Measurements from ENCODE around the gene SERINC5.
A peak's percentile ranks its signal among the peaks of the same experiment; 100 is the strongest.
"Not testable (repeated sequence)": the region's sequence is repeated elsewhere in the genome, so short reads cannot be mapped to it uniquely, and the experiment has no call there.

SERINC5 gene

DNA sequence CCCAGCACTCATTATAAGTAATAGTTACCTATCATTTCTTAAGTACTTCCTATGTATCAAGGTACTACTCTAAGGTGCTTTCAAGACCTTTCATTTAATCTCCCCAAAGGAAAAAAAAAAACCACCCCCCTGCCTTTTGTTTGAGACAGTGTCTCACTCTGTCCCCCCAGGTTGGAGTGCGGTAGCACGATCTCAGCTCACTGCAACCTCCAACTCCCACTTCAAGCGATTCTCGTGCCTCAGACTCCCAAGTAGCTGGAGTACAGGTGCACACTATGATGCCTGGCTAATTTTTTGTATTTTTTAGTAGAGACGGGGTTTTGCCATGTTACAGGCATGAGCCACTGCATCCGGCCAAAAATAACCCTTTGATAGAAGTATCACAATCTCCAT, 29.9 kb downstream of the SERINC5 start:
- no peak for DNase-seq

DNA sequence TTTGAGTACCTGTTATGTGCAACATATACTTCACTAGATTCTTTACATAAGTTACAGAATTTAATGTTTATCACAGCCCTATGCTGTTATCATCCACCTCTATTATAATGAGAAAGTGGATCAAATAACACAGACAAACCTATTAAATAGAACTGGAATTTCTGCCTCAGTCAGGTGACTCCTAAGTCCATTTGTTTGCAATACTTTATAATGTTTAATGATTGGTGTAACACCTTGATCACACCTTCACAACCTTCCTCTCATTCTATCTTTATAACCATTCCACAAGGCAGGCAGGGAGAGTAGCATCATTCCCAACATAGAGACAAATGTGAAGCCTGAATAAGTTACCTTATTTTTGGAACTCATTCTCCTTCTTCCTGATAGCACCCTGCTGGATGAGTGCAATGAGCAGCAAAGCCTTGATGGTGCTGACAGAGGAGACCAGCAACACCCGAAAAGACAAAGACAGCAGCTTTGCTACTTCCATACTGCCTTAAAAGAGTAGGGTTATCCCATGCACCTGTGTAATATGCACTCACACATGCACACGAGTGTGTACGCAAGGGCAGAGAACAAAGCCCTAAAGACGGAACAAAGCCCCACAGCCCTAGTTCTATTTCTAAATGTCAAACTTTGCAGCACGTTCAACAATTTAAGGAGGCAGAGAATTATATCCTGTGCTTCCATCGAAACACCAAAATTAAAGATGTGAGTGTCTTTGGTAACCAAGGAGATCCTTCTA, 30.5 kb downstream of the SERINC5 start:
- DNase-seq: no peak

DNA sequence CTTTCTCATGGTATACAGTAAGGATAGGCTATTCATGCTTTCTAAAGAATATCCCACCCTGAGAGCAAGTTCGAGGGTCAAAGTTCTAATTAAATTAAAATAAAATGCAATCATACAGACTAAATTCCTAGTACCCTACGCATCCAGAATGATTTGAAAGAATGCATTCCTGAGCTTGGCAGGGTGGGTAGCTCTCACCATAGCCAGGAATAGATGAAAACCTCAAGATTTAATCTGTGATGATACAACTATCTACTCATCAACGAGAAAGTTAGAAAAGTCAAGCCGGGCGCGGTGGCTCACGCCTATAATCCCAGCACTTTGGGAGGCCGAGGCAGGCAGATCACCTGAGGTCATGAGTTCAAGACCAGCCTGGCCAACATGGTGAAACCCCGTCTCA, 32.3 kb downstream of the SERINC5 start:
- DNase-seq: no peak

DNA sequence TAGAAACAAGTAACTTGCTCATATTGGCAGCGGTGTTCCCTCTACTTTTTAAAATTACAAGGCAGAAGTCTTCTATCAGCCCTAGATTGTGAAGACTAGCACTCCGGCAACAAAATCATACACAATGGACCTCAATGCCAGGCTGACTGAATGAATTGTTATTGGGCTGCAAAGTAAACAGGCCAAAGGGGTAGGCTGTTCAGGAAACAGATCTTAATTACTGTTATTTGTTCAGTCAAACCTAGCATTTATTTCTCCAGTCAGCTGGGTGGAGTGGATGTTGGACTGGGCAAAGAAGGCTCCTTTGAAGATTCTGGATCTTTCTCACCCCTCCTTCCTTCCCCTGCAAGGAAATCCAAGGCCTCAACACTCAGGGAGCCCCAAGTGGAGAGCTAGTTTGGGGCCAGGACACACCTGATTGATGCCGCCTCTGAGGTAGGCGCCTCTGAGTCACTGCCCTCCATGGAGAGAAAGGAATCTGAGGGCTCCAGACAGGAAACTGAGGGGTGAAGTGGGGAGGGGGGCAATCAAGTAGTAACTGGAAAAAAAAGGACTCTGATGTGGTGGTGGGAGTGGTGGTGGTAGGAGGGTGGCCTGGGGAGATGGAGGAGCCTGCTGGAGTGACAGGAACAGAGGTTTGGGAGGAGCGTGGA, 35.5 kb downstream of the SERINC5 start:
- peak; percentile 44 to 78 for DNase-seq

DNA sequence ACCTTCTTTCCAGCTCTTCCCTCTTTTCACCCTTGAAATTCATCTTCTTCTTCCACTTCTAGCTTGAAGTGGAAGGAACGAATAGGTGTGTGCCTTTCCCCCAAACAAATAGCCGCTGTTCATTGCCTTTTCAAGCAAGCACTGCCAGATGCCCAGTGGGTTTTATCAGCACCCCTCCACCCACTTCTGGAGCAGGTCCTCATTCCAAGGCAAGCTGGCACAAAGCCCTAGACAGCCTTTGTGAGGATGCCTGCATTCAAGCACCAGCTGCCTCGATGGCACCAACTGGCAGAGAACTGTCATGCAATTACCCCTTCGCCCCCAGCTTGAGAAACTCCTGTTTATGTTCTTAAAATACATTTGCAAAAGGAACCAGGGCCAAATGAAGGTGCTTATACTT, 36.5 kb downstream of the SERINC5 start:
- DNase-seq: peak in 1 of 2 experiments; percentile 23

DNA sequence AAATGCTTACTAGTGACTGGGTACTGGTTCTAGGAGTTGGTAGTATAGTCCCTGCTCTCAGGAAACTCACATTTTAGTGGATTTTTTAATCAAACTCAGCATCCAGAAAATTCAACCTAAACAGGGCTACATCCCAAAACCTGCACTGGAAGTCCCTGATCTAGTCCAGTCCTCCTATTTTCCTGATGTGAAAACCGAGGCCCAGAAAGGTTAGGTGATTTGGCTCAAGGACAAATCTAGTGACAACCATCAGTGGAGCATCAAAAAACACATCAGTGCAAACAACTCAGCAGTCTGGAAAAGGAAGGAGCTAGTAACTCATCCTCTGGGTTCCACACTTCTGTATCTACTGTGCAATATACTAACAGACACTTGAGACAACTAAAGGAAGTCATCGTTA, 38.2 kb downstream of the SERINC5 start:
- no peak for DNase-seq

DNA sequence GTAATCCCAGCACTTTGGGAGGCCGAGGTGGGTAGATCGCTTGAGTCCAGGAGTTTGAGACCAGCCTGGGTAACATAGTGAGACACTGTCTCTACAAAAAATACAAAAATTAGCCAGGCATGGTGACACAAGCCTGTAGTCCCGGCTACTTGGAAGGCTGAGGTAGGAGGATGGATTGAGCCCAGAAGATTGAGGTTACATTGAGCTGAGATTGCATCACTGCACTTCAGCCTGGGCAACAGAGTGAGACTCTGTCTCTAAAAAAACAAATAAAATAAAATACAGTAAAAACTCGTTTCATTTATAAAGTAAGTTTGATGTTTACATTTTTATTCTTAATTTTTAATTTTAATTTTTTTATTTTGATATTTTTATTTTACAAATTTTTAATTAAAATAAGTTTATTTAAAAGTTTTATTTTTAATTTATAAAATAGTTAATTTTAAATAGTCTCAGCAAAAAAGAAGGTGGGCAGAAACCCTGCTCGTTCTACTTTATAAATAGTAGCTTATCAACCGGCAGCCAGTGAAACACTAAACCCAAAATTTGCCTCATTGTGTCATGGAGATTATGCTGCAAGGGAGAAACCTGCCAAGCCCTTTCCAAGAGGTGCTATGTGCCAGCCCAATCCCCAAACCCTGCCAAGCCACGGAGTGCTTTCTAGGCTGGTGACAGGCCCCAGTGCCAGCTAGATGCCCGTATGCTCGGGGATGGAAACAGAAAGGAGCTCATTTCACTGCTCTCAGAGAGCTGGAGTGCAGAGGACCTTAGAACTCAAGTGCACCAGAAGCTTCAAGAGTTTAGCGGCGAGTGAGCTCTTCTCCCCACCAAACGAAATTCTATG, 38.9 kb downstream of the SERINC5 start:
- peak; percentile 62 to 89 for DNase-seq

DNA sequence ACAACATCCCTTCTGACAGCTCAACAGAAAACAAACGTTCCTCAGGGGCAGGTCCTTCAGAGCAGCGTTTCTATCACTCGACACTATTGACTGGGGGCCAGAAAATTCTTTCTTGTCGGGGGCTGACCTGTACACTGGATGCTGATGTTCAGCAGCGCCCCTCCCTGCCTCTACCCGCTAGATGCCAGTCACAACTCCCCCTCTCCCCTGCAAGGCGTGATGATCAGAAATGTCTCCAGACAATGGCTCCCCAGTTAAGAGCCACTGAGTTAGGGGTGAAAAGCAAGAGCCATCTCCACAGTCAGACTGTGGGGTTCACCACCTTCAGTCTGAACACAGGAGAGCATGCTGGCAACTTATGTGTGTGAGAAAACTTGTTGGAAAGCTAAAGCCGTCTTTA, 39.8 kb downstream of the SERINC5 start:
- DNase-seq: no peak

DNA sequence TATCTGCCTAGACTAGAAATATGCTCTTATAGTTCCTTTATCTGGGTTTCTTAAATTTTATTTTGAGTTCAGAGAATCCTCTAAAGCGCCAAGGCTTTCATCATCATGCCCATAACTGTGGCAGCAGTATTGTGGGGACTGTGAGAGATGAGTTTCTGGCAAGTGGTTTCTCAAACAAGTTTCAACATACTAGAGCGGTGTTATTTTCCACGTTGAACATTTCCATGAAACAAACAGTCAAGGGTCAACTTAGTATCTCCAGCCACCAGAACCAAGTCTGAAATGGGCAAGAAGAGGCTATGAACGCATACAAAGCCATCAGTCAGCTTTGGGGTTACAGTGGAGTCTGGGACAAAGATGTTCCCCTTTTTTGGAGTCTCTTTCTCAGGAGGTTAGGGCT, 40.3 kb downstream of the SERINC5 start:
- DNase-seq: no peak

DNA sequence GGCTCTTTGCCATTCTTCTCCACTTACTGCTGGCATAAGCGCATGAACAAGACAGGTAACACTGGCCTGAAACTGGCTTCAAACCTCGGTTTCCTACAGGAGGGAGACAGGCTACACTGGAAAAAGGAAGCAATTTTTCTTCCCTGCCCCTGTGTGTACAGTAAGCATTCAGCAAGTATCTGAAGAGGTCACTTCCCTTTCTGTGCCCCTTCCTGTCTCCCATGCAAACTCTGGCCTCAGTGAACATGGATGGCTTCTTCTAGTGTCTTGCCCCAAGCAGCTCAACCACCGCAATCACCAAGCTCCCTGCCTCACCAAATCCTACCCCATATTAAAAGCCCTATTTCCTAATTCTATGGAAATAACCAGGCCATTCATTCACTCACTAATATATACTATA, 42.4 kb downstream of the SERINC5 start:
- no peak for DNase-seq

DNA sequence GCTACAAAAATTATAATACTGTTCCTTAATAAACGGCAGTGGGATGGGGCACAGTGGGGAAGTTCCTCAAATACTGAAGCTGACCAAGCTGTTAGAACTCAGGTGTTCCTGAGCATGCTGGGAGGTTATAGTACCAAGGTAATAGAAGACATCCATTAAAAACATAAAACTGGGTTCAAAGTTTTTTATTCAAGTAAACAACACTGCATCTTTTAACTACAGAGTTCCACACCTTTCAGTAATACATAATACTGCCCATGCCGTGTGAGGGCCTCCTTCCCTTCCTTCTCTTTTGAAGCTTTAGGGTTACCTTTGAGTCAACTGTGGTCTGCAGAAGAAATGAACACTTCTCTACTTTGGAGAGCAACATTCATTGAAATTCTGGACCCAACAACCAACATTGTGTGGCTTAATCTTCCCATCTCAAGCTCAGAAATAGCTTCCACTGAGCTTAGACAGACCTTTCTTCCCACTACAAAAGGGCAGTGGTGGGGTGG, 43.6 kb downstream of the SERINC5 start:
- DNase-seq: no peak

DNA sequence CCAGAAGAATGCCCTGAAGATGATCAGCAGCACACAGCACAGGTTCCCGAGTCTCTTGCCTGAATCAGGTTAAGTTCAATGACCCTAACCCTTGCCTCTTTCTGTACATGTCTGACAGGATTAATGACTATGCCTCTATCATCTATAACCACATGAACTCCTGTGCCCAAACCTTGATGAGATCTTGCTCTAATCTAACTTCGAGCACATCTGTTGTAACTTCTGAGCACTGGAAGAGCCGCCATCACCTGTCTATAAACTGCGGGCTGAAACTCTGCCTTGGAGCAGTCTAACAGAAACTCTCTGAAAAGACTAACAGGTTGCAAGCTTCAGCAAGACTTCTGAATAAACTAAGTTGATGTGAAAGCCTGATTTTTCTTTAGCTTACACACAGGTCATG, 44.5 kb downstream of the SERINC5 start:
- no peak for DNase-seq

DNA sequence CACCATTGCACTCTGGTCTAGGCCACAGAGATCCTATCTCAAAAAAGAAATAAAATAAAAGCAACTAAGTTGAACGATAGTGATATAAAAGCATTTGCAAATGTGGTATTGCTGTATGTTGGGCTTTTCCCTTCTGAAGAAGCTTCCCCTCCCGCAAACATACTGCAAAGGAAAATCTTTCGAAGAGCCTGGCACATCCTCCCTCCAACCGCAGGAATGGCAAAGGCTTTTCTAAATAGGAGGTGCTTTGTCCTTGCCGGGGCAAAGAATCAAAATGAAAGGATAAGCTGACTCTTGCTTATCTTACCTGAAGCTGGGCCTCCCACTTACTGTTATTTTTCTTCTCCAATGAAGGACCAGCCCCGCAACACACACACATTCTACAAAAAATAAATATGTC, 45.8 kb downstream of the SERINC5 start:
- no peak for DNase-seq

DNA sequence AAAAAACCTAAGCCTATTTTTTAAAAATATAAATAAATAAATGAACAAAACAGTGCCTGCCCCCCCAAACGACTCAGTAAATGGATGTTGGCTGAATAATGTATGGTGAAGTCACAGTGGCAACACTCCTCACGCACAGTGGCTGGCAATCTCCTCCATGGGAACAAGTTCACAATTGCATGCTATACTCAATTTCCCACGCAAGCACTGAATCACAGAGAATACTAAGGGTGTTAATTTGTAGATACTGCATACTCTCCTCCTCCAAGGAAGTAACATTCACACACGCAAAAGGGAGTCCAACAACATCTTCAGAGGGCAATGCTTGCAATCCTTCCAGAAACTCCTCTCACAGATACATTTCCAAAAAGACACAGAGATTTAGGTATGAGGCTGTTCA, 47.5 kb downstream of the SERINC5 start:
- no peak for DNase-seq

DNA sequence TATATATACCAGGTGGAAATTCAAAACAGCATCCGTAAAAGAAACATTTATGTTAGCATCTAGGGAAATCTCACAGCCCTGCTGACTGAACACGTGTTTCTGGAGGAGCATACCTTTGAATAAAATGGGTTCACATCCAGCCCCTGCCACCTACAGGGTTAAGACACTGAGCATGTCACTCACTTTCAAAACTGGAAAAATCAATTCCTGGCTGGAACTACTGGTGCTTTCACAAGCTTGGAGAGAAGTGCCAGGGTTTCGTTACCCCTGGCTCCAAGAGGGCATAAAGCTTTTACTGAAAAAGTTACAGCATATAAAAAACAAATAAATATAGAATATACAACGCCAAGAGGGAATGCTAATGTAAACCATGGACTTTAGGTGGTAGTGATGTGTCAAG, 48.0 kb downstream of the SERINC5 start:
- DNase-seq: no peak

DNA sequence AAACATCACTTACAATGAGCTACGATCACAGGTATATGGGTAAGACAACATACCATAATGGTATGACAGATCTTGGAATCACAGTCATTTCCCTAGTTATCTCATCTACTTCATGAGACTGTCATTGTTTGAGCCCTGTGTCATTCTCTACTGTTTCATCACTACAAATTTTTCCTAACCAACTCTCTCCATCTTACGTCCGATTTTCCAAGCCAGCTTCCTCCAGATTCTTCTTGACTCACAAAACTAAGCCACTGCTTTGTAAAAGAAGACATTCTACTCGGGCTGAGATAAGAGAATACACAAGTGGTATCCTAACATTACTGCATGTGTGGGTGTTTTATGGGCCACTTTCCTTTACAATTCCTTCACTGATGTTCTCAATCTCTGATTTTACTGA, 49.6 kb downstream of the SERINC5 start:
- no peak for DNase-seq

DNA sequence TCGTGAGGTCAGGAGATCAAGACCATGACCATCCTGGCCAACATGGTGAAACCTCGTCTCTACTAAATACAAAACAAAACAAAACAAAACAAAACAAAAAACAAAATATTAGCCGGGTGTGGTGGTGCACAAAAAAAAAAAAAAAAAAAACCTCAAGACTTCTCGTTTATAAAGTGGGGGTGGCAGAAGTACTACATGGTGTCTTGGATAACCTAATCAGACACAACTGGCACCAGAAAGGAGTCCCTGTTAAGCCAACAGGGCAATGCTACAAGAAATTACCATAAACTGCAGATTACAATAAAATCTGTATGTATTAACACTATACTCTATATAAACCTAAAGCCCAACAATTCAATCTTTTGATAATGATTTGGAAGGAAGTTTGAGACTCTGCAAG, 50.0 kb downstream of the SERINC5 start:
- DNase-seq: no peak

DNA sequence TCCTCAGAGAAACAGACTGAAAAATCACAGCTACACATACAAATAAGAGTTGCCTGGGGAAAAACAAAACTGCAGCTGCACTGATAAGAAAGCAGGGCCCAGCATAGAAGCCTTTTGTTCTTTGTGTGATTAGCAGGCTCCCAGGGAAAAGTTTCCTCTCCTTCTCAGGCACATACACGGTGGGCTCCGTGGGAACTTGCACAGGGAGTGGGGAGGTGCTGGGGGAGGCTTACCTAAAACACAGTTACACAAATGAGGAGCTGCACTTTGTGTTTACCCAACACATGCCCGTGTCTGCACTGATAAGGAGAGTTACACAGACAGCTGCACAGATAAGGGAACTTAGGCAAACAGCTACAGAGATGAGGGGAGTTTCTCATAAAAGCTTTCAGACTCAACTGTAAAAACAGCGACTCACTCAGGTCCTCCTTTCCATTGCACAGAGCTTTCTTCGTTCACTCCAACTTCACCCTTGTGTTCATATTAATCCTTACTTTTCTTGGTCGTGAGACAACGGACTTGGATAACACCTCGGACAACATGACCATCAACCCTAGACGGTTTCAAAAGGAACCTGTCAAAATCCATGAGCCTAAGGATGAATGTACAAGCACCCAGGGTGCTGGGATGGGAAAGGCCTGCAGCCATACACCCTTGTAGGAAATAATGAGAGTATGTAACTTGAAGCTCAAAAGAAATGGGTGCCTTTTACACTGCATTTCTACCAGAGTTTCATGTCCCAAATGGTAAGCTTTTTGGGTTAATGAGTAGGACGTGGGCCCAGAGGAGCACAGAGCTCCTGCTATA, 50.8 kb downstream of the SERINC5 start:
- DNase-seq: no peak

DNA sequence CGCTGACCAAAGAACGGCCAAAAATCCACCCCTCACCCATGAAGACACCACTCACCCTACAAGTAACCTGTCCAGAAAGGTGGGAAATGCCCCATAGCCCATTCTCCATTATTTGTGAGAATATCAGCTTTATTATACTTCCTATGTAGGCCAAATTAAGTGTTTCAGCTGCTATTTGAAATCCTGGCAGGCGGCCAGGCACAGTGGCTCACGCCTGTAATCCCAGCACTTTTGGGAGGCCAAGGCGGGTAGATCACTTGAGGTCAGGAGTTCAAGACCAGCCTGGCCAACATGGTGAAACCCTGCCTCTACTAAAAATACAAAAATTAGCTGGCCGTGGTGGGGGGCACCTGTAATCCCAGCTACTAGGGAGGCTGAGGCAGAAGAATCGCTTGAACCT, 54.1 kb downstream of the SERINC5 start:
- not testable (repeated sequence) for DNase-seq

DNA sequence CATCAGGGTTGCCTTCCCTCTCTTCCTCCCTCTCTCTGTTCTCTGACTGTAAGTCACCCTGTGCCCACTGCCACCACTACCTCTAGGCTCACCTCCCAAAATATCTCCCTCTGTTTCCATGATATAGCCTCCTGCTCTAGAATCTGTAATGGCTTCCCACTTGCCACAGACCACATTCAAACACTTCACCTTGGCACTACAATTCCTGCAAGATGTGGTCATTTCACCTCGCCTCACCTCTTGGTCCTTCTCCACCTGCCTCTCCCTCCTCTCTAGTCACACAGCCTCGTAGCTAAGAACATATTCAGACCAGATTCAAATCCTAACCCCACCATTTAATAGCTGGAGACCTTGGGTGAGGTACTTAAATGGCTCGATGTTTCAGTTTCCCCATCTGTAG, 56.9 kb downstream of the SERINC5 start:
- DNase-seq: no peak

DNA sequence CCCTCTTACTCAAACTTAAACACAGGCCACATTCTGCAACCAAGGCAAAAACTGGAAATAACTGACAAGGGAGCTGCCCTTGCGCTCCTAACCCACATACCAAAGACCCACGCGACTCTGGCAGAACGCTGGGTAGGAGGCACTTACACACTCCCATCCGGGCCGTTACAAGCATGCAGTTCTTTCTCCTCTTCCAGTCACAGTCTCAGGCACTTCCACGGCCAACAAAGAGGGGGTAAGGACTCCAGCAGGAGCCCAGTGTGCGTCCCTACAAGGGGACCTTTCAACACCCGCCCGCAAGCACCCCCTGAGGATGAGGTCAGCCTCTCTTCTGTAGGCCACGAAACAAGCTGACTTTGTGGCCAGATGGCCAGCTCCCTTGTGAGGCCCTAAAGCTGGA, 57.4 kb downstream of the SERINC5 start:
- DNase-seq: no peak

DNA sequence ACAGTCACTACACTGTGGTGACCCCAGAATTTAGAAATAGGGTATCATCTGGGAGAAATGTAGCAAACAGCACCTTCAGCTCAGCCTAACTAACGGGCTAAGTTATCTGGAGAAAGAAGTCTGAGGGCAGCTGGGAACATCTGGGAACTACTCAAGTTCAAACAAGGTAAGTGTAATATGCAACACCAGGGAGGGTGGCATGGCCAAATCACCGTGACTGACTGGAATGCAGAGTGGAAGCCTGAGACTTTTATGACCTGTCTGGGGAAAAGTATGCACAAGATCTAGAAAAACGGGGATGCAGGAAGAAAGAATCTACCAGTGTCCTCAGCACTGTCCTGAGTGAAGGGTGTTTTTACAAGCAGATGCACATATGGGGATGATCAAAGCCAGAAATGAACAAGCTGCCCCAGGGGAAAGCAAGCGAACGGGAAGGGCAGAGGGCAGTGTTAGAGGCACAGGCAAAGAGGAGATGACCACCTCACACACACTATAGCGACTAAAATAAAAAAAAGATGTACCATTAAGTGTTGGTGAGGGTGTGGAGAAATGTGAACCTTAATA, 59.9 kb downstream of the SERINC5 start:
- no peak for DNase-seq

DNA sequence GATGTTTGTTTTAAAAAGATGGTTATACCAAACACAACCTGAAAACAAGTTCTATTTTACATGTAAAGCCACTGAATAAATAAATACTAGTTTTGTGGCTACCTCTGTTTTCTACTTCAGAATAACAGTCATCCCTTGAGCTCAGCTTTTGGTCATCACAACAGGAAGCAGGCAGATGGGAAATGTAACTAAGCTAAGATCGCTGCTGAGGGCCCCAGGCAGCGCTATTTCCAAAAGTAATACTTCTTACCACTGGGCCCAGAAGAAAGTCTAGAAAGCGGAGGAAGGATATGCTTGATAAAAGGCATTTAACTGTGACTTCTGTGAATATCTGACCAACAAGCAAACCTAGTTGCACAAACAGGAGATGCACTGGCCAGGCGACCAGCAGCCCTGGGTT, 61.4 kb downstream of the SERINC5 start:
- no peak for DNase-seq

Data from NCI-H2081 (cell line).